ENCODE data around the gene FANK1. TPM values are rescaled to one million over a fixed set of nuclear protein-coding genes. Genes with fewer than 3 reads are reported as not detected.
"Not testable (repeated sequence)": the region's sequence is repeated elsewhere in the genome, so short reads cannot be mapped to it uniquely, and the experiment has no call there.

FANK1 gene, protein sequence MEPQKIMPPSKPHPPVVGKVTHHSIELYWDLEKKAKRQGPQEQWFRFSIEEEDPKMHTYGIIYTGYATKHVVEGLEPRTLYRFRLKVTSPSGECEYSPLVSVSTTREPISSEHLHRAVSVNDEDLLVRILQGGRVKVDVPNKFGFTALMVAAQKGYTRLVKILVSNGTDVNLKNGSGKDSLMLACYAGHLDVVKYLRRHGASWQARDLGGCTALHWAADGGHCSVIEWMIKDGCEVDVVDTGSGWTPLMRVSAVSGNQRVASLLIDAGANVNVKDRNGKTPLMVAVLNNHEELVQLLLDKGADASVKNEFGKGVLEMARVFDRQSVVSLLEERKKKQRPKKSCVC
- polyA plus RNA-seq (3.1 and 3.8 TPM in 2 replicates), polyA minus RNA-seq (1.5 and 2.4 TPM in 2 replicates)

DNA sequence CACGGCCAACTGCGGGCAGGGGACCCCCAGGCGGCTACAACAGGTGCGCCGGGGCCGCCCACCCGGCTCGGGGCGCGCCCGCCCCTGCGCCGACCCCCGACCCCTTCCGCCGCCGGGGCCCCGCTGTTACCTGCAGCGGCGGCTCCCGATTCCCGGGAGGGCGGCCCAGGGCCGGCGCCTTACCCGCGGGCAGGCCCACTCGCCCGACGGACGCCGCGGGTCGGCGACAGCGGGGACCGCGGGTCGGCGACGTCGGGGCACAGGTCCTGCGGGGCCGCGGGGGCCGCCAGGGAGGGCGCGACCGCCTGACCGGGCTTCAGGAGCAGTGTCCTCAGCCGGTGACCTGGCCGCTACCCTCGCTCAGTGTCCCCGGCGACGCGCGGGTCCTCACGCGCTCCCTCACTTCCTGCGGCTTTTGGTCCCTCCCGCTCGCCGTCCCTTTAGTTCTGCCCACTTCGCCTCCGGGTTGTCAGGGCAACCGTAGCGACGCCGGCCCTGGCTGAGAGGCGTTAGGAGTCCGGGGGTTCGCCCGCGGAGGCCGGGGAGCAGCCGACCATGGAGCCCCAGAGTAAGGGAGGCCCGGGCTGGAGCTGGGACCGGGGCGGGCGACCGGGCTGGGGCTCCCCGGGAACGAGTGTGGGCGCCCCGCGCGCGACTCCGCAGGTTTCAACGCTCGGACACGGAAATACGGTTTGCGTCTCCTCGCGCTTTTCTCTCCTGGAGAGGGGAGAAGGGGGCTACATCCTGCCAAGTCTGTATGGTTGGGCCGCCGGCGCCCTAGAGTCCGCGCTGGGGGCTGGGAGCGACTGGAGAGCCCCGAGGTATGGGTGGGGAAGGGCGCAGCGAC, at the start of gene FANK1:
FANK1 (plus strand) TSS at position 477 of the 847 bp plus-strand sequence; CDS start at position 556, 79 bp downstream.
- not testable (repeated sequence) for H3K27ac ChIP-seq (ENCODE audit: low read length); H2AFZ ChIP-seq (ENCODE audit: low read depth, low read length); H3K79me2 ChIP-seq (replicated peaks; ENCODE audit: insufficient read depth, low read length)

DNA sequence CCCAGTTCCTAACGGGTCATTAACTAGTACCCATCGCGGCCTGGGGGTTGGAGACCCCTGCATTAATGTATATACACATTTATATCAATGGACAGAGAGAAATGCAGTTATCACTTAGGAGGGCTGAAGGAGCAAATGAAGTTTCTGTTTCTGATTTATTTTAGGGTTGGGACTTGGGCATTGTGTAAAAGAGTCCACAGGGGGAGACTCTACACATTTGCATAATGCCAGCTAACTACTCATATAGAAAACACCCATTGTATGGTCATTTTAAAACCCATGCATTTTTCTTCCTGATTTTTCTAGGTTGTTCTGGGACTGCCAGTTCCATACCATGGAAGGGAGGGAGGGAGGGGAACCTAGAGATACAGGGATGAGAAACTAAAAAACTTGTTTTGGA, 49.5 kb upstream of the FANK1 start:
- no peak overlapping the region for H3K27ac ChIP-seq (ENCODE audit: low read length)
- H3F3A ChIP-seq (ENCODE audit: insufficient read depth, low read length, poor library complexity, severe bottlenecking) = no peaks in the 10 kb centered on the region
- H3K9me2 ChIP-seq (ENCODE audit: insufficient read depth, low read length) = no peaks in the 10 kb centered on the region
- H3K4me2 ChIP-seq (ENCODE audit: low read length) = no peak overlapping the region
- no peak overlapping the region for H2AFZ ChIP-seq (ENCODE audit: low read depth, low read length)
- no peaks in the 10 kb centered on the region for H3K27me3 ChIP-seq (ENCODE audit: insufficient read depth, low read depth, low read length)
- no peaks in the 10 kb centered on the region for H4K20me1 ChIP-seq (ENCODE audit: insufficient read depth)
- H3K79me2 ChIP-seq (replicated peaks; ENCODE audit: insufficient read depth, low read length) = no peaks in the 10 kb centered on the region
- TF ChIP-seq EP300 (conservative IDR thresholded peaks at IDR 0.05; ENCODE audit: poor library complexity, severe bottlenecking) (no peak), POLR2AphosphoS5 (IDR thresholded peaks at IDR 0.05) (no peak), RAD21 (conservative IDR thresholded peaks at IDR 0.05) (no peak), MXI1 (conservative IDR thresholded peaks at IDR 0.05; ENCODE audit: poor library complexity, severe bottlenecking) (no peak), SMC3 (conservative IDR thresholded peaks at IDR 0.05; ENCODE audit: poor library complexity) (no peak)
- TF ChIP-seq, protein P1, sequence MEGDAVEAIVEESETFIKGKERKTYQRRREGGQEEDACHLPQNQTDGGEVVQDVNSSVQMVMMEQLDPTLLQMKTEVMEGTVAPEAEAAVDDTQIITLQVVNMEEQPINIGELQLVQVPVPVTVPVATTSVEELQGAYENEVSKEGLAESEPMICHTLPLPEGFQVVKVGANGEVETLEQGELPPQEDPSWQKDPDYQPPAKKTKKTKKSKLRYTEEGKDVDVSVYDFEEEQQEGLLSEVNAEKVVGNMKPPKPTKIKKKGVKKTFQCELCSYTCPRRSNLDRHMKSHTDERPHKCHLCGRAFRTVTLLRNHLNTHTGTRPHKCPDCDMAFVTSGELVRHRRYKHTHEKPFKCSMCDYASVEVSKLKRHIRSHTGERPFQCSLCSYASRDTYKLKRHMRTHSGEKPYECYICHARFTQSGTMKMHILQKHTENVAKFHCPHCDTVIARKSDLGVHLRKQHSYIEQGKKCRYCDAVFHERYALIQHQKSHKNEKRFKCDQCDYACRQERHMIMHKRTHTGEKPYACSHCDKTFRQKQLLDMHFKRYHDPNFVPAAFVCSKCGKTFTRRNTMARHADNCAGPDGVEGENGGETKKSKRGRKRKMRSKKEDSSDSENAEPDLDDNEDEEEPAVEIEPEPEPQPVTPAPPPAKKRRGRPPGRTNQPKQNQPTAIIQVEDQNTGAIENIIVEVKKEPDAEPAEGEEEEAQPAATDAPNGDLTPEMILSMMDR (IDR thresholded peaks at IDR 0.05; ENCODE audit: poor library complexity, severe bottlenecking) = no peak
- TF ChIP-seq, protein P2, sequence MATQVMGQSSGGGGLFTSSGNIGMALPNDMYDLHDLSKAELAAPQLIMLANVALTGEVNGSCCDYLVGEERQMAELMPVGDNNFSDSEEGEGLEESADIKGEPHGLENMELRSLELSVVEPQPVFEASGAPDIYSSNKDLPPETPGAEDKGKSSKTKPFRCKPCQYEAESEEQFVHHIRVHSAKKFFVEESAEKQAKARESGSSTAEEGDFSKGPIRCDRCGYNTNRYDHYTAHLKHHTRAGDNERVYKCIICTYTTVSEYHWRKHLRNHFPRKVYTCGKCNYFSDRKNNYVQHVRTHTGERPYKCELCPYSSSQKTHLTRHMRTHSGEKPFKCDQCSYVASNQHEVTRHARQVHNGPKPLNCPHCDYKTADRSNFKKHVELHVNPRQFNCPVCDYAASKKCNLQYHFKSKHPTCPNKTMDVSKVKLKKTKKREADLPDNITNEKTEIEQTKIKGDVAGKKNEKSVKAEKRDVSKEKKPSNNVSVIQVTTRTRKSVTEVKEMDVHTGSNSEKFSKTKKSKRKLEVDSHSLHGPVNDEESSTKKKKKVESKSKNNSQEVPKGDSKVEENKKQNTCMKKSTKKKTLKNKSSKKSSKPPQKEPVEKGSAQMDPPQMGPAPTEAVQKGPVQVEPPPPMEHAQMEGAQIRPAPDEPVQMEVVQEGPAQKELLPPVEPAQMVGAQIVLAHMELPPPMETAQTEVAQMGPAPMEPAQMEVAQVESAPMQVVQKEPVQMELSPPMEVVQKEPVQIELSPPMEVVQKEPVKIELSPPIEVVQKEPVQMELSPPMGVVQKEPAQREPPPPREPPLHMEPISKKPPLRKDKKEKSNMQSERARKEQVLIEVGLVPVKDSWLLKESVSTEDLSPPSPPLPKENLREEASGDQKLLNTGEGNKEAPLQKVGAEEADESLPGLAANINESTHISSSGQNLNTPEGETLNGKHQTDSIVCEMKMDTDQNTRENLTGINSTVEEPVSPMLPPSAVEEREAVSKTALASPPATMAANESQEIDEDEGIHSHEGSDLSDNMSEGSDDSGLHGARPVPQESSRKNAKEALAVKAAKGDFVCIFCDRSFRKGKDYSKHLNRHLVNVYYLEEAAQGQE (IDR thresholded peaks at IDR 0.05; ENCODE audit: borderline replicate concordance) = no peak
- no peaks in the 10 kb centered on the region for H3K36me3 ChIP-seq (ENCODE audit: insufficient read depth, low read length)
- no peak overlapping the region for H3K4me3 ChIP-seq (ENCODE audit: low read length)
- no peaks in the 10 kb centered on the region for H3K9me3 ChIP-seq (ENCODE audit: low read length)
- no peak overlapping the region for H3K9ac ChIP-seq (ENCODE audit: low read length)

More for the DNA sequence above, at the start of gene FANK1:
- H3K27me3 ChIP-seq (ENCODE audit: insufficient read depth, low read depth, low read length); H3F3A ChIP-seq (ENCODE audit: insufficient read depth, low read length, poor library complexity, severe bottlenecking); H3K36me3 ChIP-seq (ENCODE audit: insufficient read depth, low read length); H4K20me1 ChIP-seq (ENCODE audit: insufficient read depth); H3K9me3 ChIP-seq (ENCODE audit: low read length); H3K9me2 ChIP-seq (ENCODE audit: insufficient read depth, low read length): not testable (repeated sequence)
- H3K4me2 ChIP-seq (ENCODE audit: low read length) = peak within 1 kb of the TSS; percentile 44
- TF ChIP-seq POLR2AphosphoS5 (IDR thresholded peaks at IDR 0.05) (peak; percentile 57), MXI1 (conservative IDR thresholded peaks at IDR 0.05; ENCODE audit: poor library complexity, severe bottlenecking) (peak; percentile 52)
- peak within 1 kb of the TSS; percentile 75 for H3K4me3 ChIP-seq (ENCODE audit: low read length)
- peak within 1 kb of the TSS; percentile 50 for H3K9ac ChIP-seq (ENCODE audit: low read length)

Measured in neural cell (in vitro differentiated cells).